ENCODE measurements around the gene CXCL1.

- TF ChIP-seq CTCF (IDR thresholded peaks at IDR 0.05; ENCODE audit: borderline replicate concordance, extremely low read depth, low read length, poor library complexity, severe bottlenecking) (no peak), EZH2 (IDR thresholded peaks at IDR 0.05; ENCODE audit: borderline replicate concordance, low read depth, low read length, severe bottlenecking) (no peak)
Measured at GRCh38 chr4:73872316-73873108, 3.3 kb downstream of the CXCL1 start.
